ENCODE data around the gene CST3.
"Not testable (repeated sequence)": the region's sequence is repeated elsewhere in the genome, so short reads cannot be mapped to it uniquely, and the experiment has no call there.

The CST3 gene

DNA sequence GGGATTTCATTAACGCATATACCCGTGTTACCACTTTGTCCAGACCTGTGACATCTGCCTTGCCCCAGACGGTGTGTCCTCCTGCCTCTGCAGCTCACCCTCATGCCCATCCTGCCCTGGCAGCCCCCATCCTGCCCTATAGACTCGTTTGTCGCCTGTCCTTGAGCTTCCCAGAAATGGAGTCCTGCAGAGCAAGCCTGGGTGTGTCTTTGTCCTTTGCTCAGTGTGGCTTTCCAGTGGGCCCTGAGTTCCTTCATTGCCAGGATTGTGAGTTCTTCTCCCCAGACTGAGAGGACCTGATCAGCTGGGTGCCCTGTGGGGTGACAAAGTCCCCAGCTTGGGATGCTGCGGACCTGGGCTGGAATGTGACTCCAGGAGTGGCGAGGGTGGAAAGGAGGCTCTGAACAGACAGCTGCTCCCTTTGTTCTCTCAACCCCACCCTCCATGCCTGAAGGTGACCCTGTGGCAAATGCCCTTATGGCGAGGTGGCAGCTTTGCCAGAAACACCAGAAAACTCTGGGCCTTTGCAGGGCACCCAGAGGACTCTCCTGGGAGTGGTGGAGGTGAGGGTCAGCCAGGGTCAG, 2.4 kb upstream of the CST3 start:
- Mint-ChIP-seq H3K9me3 (no peaks in the 10 kb centered on the region), H3K4me1 (no peaks in the 10 kb centered on the region), H3K27ac (no peak overlapping the region), H3K36me3 (no peaks in the 10 kb centered on the region), H3K4me3 (no peak overlapping the region)
- ATAC-seq (no peak), DNase-seq (ENCODE audit: low spot score in 2 of 2) (no peak)

DNA sequence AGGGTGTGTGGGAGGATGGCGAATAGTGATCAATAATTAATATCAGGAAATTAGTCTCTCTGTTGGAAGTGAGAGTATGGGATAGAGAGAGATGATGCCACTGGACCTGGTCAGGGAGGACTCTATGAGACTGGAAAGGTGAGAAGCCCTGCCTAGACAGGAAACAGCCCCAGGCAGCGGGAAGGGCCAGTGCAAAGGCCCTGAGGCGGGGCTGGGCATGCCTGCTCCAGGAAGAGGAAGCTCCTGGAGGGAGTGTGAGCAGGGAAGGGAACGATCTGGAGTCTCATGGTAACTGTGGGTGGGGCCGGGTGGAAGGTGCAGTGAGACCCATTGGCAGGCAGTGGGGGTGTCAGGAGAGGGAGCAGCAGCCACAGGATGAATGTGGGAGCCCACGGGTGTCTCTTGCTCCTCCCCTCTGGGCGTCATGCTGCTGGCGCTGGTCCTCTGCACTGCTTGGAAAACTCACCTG, 1.8 kb upstream of the CST3 start:
- Mint-ChIP-seq H3K4me3 (no peak overlapping the region), H3K9me3 (no peaks in the 10 kb centered on the region), H3K4me1 (no peaks in the 10 kb centered on the region), H3K36me3 (no peaks in the 10 kb centered on the region), H3K27ac (no peak overlapping the region)
- ATAC-seq (no peak), DNase-seq (ENCODE audit: low spot score in 2 of 2) (no peak)

DNA sequence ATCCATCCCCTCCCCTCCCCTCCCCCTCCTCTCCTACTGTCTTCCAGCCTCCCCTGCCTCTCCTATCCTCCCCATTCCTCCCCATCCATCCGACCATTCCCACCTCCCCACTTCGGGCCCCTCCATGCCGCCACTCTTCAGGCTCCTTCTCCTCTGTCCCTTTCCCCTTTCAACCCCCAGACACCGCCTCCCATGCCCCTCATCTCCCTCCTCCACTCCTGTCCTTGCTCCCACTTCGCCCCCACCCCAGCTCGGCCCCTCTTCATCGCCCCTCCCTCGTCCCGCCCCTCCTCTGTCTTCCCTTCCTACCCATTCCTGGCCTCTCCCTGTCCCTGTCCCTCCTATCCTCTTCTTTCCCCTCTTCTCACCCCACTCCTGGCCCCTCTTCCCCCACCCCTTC, 554 bp upstream of the CST3 start:
- Mint-ChIP-seq H3K9me3 (no peaks in the 10 kb centered on the region), H3K27ac (no peak overlapping the region), H3K36me3 (no peaks in the 10 kb centered on the region), H3K4me3 (no peak overlapping the region), H3K4me1 (no peaks in the 10 kb centered on the region)
- no peak for DNase-seq (ENCODE audit: low spot score in 2 of 2)
- ATAC-seq, result no peak

DNA sequence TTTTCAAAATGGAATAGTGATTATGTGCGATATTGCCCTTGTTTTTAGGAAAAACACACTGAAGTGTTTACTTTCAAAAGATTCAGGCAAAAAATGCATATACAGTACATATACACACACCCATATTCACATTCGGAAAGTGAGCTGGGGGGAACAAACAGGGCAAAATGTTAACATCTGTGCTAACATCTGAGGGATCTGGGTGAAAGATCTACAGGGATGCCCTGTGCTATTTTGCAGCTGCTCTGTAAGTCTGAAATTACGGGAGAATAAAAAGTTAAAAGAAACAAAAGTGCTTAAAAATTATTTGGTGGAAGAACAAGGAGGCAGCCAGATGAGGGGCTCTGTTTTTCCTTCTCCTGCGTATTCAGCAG, 860 bp downstream of the CST3 start:
- no peak overlapping the region for H3K27ac Mint-ChIP-seq
- H3K9me3 Mint-ChIP-seq, result no peaks in the 10 kb centered on the region
- no peaks in the 10 kb centered on the region for H3K4me1 Mint-ChIP-seq
- DNase-seq (ENCODE audit: low spot score in 2 of 2) (no peak), ATAC-seq (no peak)
- H3K36me3 Mint-ChIP-seq, result no peaks in the 10 kb centered on the region
- H3K4me3 Mint-ChIP-seq, result peak overlapping the region; percentile 52

DNA sequence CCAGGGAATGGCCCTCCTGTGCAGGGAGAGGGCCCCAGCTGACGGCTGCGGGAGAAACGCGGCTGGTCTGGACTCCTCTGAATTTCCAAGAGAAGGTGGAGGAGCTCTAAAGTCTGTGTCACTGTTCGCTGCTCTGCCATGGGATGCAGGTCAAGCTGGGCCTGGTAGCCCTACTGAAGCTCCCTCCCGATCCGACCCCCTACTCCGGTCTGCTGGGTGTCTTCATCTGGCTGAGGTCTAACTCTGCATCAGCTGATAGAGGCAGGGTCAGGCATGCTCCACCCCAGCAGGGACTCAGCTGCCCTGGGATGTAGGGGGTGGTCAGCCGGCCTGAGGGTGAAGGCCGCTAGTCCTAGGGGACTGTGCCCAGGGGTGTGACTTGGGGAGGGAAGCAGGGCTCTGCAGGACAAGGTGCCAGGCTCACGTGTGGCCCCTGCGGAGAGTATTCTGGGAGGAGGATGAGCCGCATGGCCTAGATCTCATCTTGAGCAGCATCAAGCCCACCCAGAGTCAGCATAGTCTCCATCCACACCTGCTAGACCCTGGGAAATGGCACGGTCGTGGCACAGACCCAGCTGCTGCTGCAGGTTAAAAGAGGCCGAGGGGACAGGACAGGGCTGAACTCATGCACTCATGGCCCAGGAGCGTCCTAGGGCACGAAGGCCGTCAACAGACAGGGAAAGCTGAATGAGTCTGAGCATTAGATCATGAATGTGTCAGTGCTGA, 1.4 kb downstream of the CST3 start:
- ATAC-seq, result no peak
- no peak for DNase-seq (ENCODE audit: low spot score in 2 of 2)
- no peaks in the 10 kb centered on the region for H3K36me3 Mint-ChIP-seq
- H3K4me3 Mint-ChIP-seq, result peak overlapping the region; percentile 52
- H3K9me3 Mint-ChIP-seq, result no peaks in the 10 kb centered on the region
- no peaks in the 10 kb centered on the region for H3K4me1 Mint-ChIP-seq
- H3K27ac Mint-ChIP-seq, result no peak overlapping the region

DNA sequence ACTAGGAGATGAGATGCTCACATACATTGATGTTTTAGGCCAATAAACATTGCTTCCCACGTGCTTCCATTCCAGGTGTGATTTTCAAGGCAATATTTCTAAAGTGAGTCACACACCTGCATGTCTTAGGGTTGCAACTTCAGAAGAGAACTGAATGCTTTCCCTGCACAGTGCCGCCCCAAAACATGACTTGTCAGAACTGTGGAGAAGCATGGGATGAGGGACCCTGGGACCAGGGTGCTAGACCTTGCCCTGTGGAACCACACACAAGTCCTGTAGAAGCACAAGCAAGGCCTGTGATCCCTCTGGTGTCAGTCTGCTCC, 2.0 kb downstream of the CST3 start:
- not testable (repeated sequence) for H3K4me1 Mint-ChIP-seq; H3K36me3 Mint-ChIP-seq; H3K4me3 Mint-ChIP-seq; H3K27ac Mint-ChIP-seq; DNase-seq (ENCODE audit: low spot score in 2 of 2); ATAC-seq; H3K9me3 Mint-ChIP-seq

DNA sequence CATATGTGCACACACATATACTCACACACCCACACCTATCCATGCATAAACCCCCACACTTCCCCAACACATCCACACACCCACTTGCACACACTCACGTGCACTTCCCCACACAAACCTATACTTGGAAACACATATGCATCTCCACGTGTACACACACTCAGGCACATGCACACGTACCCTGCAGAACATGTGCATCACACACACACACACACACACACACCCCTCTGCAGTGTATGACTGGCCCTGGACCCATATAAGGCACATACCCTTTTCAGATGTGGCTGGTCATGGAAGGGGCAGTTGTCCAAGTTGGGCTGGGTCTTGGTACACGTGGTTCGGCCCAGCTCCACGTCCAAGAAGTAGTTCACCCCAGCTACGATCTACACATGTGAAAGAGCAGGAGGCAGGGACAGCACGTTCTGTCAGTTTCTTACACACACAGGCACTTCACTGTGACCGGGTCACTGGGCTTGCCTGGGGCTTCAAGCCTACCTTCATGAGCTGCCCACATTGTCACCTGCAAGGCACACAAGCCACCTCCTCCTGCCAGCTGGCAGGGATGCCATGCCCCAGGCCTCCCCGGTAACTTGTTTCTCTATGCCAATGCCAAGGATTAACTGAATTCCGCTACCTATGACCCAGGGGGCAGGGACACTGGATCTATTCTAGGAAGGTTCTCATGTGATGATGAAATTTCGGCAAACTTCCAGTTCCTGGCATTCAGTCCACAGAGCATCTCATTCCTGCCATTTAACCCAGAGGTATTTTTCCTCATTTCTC, 2.6 kb downstream of the CST3 start:
- no peak for ATAC-seq
- no peaks in the 10 kb centered on the region for H3K4me1 Mint-ChIP-seq
- no peaks in the 10 kb centered on the region for H3K36me3 Mint-ChIP-seq
- H3K4me3 Mint-ChIP-seq, result no peak overlapping the region
- no peak for DNase-seq (ENCODE audit: low spot score in 2 of 2)
- no peak overlapping the region for H3K27ac Mint-ChIP-seq
- no peaks in the 10 kb centered on the region for H3K9me3 Mint-ChIP-seq

DNA sequence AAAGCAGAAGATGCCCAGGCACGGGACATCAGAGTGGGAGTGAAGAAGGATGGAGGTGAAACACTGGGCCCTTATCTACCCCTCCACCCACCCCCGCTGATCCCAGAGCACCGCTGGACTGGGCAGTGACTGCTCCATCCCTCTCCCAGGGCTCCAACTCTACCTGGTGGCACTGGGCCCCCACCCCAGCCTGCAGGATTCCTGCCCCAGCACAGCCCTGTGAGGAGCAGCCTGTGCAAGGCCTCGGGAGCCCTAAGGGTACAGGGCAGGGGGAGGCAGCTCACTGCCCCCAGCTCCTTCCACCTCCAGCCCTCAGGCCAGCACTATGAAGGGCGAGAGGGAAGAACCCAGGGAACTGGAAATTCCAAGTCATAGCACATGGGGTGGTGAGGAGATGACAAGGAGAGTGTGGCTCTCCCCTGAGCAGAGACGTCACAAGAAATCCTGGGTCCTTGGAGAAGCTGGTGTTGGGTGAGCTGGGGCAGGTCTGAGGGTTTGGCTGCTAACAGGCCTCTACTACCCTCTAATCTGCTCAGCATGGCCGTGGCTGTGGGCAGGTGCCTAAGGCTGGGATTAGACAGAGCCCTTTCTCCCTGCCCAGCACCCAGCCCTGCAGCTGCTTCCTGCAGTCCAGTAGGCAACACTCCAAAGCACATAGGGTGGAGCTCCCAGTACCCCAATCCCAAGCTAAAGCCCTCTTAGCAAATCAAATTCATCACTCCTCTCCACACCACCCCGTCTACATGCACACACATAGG, 3.5 kb downstream of the CST3 start:
- no peak for ATAC-seq
- Mint-ChIP-seq H3K4me1 (no peaks in the 10 kb centered on the region), H3K36me3 (no peaks in the 10 kb centered on the region), H3K4me3 (no peak overlapping the region), H3K9me3 (no peaks in the 10 kb centered on the region), H3K27ac (no peak overlapping the region)
- no peak for DNase-seq (ENCODE audit: low spot score in 2 of 2)

DNA sequence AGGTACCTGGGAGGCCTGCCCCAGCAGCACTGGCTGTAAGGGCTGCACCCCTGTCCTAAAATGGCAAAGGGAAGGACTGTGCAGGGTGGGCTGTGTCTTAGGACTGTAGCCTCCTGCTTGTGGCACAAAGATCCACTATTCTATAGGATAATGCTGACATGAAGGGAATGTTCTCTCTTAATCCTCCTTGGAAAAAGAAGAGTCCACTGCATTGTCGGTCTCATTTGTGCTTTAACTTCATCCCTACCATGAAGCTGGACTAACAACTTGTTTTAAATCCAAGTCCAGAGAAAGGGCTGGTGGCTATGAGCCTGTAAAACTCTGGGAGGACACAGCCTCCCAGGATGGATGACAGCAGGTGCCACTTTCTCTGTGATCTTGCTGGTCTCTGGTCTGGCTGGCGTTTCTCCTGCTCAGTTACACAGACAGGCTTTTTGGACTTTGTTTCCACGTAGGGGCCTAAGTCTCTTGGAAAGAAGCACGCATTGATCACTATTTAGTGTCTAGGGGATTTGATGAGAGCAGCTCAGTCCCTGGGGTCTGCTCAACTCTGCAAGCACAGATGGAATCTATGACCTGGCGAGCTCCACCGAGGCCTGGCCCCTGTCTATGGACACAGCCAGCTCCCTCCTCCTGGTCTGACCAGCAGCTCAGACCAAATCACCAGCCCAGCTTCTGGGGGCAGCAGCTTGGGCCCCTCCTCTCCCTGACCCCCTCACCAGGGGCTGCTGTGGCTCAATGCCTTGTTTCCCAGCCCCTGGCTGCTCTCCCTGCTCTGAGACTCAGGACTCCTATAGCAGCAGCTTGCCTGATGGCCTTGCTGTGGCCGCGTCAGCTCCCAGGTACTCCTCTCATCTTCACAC, 4.8 kb downstream of the CST3 start:
- DNase-seq (ENCODE audit: low spot score in 2 of 2) (no peak), ATAC-seq (no peak)
- H3K4me3 Mint-ChIP-seq, result no peak overlapping the region
- no peak overlapping the region for H3K27ac Mint-ChIP-seq
- H3K9me3 Mint-ChIP-seq, result no peaks in the 10 kb centered on the region
- H3K4me1 Mint-ChIP-seq, result no peaks in the 10 kb centered on the region
- H3K36me3 Mint-ChIP-seq, result no peaks in the 10 kb centered on the region

DNA sequence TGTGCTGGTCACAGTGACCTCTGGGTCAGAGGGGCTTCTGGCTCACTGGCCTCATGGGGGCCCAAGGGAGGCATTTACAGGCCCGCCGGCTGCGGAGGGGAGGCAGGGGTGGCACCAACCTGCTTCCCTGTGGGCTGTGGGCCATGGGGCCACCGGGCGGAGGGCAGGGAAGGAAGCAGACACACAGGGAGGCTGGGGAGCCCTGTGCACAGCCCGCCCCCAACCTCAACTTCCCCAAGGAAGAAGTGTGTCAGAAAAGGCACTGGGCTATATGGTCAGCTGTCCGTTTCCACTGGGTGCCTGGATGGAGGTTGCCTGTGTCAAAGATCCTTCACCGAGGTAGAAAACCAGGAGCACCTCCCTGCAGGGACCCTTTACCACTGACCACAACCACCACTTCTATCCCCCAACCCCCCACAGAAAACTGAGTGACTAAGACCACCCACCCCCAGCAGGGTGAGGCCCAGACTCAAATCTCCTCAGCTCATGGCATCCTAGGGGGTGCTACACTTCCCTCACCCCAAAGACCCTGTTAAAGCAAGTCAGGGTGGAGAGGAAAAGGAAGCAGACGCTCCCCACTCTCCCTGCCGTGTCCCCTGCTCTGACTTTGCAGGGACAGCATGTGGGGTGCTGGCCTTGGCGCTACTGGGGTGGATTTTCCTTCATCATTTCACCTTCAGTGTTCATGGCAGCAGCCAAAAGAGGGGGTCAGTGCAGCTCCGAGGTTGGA, 5.6 kb downstream of the CST3 start:
- no peak for ATAC-seq

DNA sequence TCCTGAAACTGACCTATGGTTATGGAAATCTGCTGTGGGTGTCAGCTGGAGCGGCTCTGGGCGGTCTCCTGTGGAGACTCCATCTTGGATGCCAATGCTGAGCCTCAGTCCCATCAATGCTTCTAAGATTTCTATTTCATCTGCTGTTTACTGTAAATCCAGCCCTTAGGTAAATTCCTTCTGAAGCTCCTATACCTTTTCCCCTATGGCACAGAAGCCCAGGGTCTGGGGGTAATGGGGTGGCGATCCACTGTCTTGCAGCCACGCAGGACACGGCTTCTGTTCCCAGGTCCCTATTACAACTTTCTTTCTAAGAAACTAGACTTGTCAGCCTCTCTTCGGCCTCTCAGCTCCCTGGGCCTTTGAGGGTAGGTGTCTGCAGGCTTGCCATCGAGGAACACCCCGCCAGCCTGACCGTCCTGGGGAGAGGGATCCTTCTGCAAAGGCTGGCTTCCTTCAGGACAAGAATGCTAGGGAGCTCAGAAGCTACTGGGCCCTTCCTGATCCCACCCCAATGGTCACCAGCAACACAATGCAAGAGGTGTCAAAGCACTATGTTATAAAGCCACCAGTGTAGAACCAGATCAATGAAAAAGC, 6.4 kb downstream of the CST3 start:
- no peak overlapping the region for H3K4me3 Mint-ChIP-seq

More for the DNA sequence above, 5.6 kb downstream of the CST3 start:
- H3K36me3 Mint-ChIP-seq, result no peaks in the 10 kb centered on the region
- no peaks in the 10 kb centered on the region for H3K4me1 Mint-ChIP-seq
- no peak overlapping the region for H3K27ac Mint-ChIP-seq
- no peaks in the 10 kb centered on the region for H3K9me3 Mint-ChIP-seq
- DNase-seq (ENCODE audit: low spot score in 2 of 2), result no peak
- H3K4me3 Mint-ChIP-seq, result no peak overlapping the region

DNA sequence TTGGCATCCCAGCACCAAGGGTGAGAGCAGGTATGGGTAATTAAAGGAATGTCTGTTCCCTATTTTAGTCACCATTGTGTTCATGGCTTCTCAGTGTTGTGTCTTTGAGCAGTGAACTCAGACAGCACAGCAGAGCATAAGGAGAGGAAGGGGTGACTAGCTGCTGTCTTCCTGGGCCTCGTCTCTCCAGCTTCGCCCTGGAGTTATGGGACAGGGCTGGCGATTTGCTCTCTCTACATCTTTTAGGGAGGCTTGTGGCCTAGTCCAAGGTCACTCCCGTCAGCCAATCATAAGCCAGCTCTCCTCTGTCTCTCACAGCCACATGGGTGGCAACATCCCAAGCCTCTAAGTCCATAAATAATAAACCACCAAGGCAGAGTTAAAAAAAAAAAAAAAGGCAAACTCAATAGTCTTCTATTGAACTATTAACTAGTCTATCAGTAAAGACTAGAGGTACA, 7.3 kb downstream of the CST3 start:
- ATAC-seq (no peak), DNase-seq (ENCODE audit: low spot score in 2 of 2) (no peak)
- Mint-ChIP-seq H3K4me1 (no peaks in the 10 kb centered on the region), H3K36me3 (no peaks in the 10 kb centered on the region), H3K4me3 (no peak overlapping the region), H3K27ac (no peak overlapping the region), H3K9me3 (no peaks in the 10 kb centered on the region)

More for the DNA sequence above, 6.4 kb downstream of the CST3 start:
- ATAC-seq, result no peak
- H3K27ac Mint-ChIP-seq, result no peak overlapping the region
- no peaks in the 10 kb centered on the region for H3K36me3 Mint-ChIP-seq
- H3K9me3 Mint-ChIP-seq, result no peaks in the 10 kb centered on the region
- no peak for DNase-seq (ENCODE audit: low spot score in 2 of 2)
- H3K4me1 Mint-ChIP-seq, result no peaks in the 10 kb centered on the region

DNA sequence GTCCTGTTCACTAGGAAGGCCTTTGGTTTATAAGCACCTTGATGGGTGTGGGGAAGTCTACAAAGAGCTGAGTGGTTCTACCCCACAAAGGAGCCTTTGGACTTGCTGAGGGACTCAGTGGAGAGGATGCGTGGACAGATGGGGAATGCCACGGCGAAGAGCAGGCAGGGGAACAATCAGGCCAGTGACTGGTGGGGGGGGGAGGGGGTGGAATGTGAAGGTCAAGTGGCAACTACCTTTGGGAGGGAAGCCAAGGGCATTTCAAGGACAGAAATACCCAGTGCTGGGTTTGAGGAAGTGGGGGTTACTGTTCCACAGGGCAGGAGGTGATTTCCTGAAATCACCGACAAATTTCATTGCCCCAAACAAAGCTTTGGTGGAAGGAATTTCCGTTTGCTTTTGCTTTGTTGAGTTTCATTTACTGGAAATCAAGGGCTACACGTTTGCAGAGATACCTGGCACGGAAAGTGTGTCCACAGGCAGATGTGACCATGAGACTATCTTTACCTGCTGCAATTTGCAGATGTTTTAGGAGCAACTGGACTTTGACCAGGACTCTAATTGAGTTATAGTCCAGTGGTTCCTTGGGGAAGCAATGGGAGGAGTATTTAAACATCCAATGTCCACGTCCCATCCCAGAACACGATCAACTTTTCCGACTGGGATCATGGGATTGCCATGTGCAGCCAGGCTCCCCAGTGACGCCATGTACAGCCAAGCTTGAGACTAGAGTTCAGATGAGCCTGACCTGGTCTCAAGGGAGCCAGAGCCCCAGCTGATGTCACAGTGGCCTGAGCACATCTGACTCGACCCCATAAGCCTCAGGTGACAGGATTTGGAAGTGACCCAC, 8.0 kb downstream of the CST3 start:
- H3K4me1 Mint-ChIP-seq, result no peaks in the 10 kb centered on the region
- DNase-seq (ENCODE audit: low spot score in 2 of 2) (no peak), ATAC-seq (no peak)
- no peak overlapping the region for H3K4me3 Mint-ChIP-seq
- H3K27ac Mint-ChIP-seq, result no peak overlapping the region
- H3K36me3 Mint-ChIP-seq, result no peaks in the 10 kb centered on the region
- H3K9me3 Mint-ChIP-seq, result no peaks in the 10 kb centered on the region

All from stimulated activated effector memory CD8-positive, alpha-beta T cell treated with anti-CD3 and anti-CD28 coated beads, Interleukin-12 subunit alpha, Interleukin-12 subunit beta, amount 100 ng/mL, for 72 hours (primary cell).